Measurements from ENCODE around the gene POLR1E.

Gene POLR1E

GRCh38 chr9:37534412-37534811, 48.7 kb downstream of the POLR1E start:
- H3K27me3 ChIP-seq (ENCODE audit: insufficient read depth, low read length, poor library complexity, severe bottlenecking) = no peaks in the 10 kb centered on the region
- H3K4me2 ChIP-seq (ENCODE audit: low read depth, low read length, poor library complexity, severe bottlenecking) = no peak overlapping the region
- no peak overlapping the region for H3K4me3 ChIP-seq (ENCODE audit: low read length, poor library complexity, severe bottlenecking)
- H3K9me2 ChIP-seq (replicated peaks; ENCODE audit: low read depth, low read length) = no peaks in the 10 kb centered on the region
- H3K4me1 ChIP-seq (ENCODE audit: insufficient read depth, low read length, poor library complexity, severe bottlenecking) = no peaks in the 10 kb centered on the region
- no peaks in the 10 kb centered on the region for H4K20me1 ChIP-seq (ENCODE audit: insufficient read depth, low read length, poor library complexity, severe bottlenecking)
- H3K9ac ChIP-seq (ENCODE audit: low read depth, low read length, poor library complexity, severe bottlenecking) = no peak overlapping the region
- H3F3A ChIP-seq (ENCODE audit: low read depth) = no peaks in the 10 kb centered on the region
- H3K9me3 ChIP-seq (ENCODE audit: insufficient read depth, low read depth, low read length) = no peaks in the 10 kb centered on the region
- no peaks in the 10 kb centered on the region for H3K79me2 ChIP-seq (ENCODE audit: insufficient read depth, low read length)
- no peak for TF ChIP-seq EZH2phosphoT487 (IDR thresholded peaks at IDR 0.05; ENCODE audit: borderline replicate concordance)
- TF ChIP-seq CTCF (conservative IDR thresholded peaks at IDR 0.05; ENCODE audit: low read length) = no peak
- H2AFZ ChIP-seq (ENCODE audit: low read length) = no peak overlapping the region
- H3K36me3 ChIP-seq (ENCODE audit: insufficient read depth, low read length) = peaks cover 40% of the 10 kb centered on the region; the same call in 1 of the 2 replicates

GRCh38 chr9:37534901-37535300, 49.2 kb downstream of the POLR1E start:
- no peaks in the 10 kb centered on the region for H3F3A ChIP-seq (ENCODE audit: low read depth)
- no peaks in the 10 kb centered on the region for H3K79me2 ChIP-seq (ENCODE audit: insufficient read depth, low read length)
- no peak overlapping the region for H3K4me2 ChIP-seq (ENCODE audit: low read depth, low read length, poor library complexity, severe bottlenecking)
- no peak overlapping the region for H2AFZ ChIP-seq (ENCODE audit: low read length)
- no peaks in the 10 kb centered on the region for H3K9me3 ChIP-seq (ENCODE audit: insufficient read depth, low read depth, low read length)
- H3K27me3 ChIP-seq (ENCODE audit: insufficient read depth, low read length, poor library complexity, severe bottlenecking) = no peaks in the 10 kb centered on the region
- no peaks in the 10 kb centered on the region for H3K4me1 ChIP-seq (ENCODE audit: insufficient read depth, low read length, poor library complexity, severe bottlenecking)
- H3K9me2 ChIP-seq (replicated peaks; ENCODE audit: low read depth, low read length) = no peaks in the 10 kb centered on the region
- no peak overlapping the region for H3K4me3 ChIP-seq (ENCODE audit: low read length, poor library complexity, severe bottlenecking)
- no peak overlapping the region for H3K9ac ChIP-seq (ENCODE audit: low read depth, low read length, poor library complexity, severe bottlenecking)
- H4K20me1 ChIP-seq (ENCODE audit: insufficient read depth, low read length, poor library complexity, severe bottlenecking) = no peaks in the 10 kb centered on the region
- no peak for TF ChIP-seq EZH2phosphoT487 (IDR thresholded peaks at IDR 0.05; ENCODE audit: borderline replicate concordance)
- TF ChIP-seq CTCF (conservative IDR thresholded peaks at IDR 0.05; ENCODE audit: low read length) = no peak
- H3K36me3 ChIP-seq (ENCODE audit: insufficient read depth, low read length) = peaks cover 45% of the 10 kb centered on the region; the same call in 1 of the 2 replicates

DNA sequence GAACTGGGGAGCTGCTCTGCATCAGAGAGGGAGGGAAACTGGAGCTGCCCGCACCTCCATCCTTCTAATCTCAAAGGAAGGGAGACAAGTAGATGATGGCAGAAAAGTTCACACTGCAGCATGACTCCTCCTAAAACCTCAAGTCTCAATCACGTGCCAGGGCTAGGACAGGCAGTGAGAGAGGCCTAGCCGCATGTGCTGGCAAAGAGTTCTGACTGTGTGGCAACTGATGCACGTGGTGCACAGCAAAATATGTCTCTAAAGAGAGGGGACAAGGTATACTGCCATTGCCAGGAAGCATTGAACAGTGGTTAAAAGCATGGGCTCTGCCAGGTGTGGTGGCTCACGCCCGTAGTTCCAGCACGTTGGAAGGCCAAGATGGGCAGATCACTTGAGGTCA, 52.4 kb downstream of the POLR1E start:
- Histone ChIP-seq H3K27me3 (ENCODE audit: insufficient read depth, low read length, poor library complexity, severe bottlenecking) (no peaks in the 10 kb centered on the region), H3F3A (ENCODE audit: low read depth) (no peaks in the 10 kb centered on the region), H3K9me2 (replicated peaks; ENCODE audit: low read depth, low read length) (no peaks in the 10 kb centered on the region), H3K9ac (ENCODE audit: low read depth, low read length, poor library complexity, severe bottlenecking) (no peak overlapping the region), H3K4me1 (ENCODE audit: insufficient read depth, low read length, poor library complexity, severe bottlenecking) (no peaks in the 10 kb centered on the region), H3K79me2 (ENCODE audit: insufficient read depth, low read length) (no peaks in the 10 kb centered on the region), H3K9me3 (ENCODE audit: insufficient read depth, low read depth, low read length) (no peaks in the 10 kb centered on the region), H3K36me3 (ENCODE audit: insufficient read depth, low read length) (peaks cover 54% of the 10 kb centered on the region; the same call in 1 of the 2 replicates), H3K4me2 (ENCODE audit: low read depth, low read length, poor library complexity, severe bottlenecking) (no peak overlapping the region), H4K20me1 (ENCODE audit: insufficient read depth, low read length, poor library complexity, severe bottlenecking) (no peaks in the 10 kb centered on the region), H3K4me3 (ENCODE audit: low read length, poor library complexity, severe bottlenecking) (no peak overlapping the region), H2AFZ (ENCODE audit: low read length) (no peak overlapping the region)
- TF ChIP-seq CTCF (conservative IDR thresholded peaks at IDR 0.05; ENCODE audit: low read length) (no peak), EZH2phosphoT487 (IDR thresholded peaks at IDR 0.05; ENCODE audit: borderline replicate concordance) (no peak)
